ENCODE data around the gene FXYD2. TPM values are rescaled to one million over a fixed set of nuclear protein-coding genes. Genes with fewer than 3 reads are reported as not detected.

FXYD2 gene
- total and polyA plus RNA-seq, 9 donors = 1.7 to 23.1 (median 10.5) TPM

DNA sequence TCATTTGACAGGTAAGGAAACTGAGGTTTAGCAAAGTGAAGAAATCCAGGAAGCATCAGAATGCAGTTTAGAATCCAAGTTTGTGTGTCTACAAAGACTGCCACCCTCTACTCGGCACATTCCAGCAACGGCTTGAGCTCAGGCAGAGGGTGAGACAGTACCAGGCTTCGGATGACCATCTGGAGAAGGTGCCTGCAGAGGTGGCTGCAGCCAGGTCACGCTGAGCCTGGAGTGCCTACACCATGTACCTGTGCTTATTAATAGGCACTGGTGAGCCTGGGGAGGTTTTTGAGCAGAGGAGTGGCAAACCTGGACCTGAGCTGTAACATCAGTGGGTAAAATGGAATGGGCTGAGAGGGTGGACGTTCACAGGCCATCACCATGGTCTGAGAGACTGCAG, 47.2 kb upstream of the FXYD2 start:
- WGBS, 3 donors = 75 to 81% (median 79%) methylated on average over 5 of the region's 5 CpGs
- H3K4me1 ChIP-seq (ENCODE audit: insufficient read depth) = peaks cover 37% of the 10 kb centered on the region
- no peak overlapping the region for H3K4me3 ChIP-seq
- DNase-seq = no peak
- peak overlapping the region in 1 of 2 donors; percentile 61 for H3K27ac ChIP-seq
- no peaks in the 10 kb centered on the region for H3K36me3 ChIP-seq
- TF ChIP-seq POLR2A (IDR thresholded peaks at IDR 0.05) = no peak
- H3K27me3 ChIP-seq = no peaks in the 10 kb centered on the region
- H3K9me3 ChIP-seq = no peaks in the 10 kb centered on the region
- intact Hi-C loops (cut with DNase I) = no loop called here

DNA sequence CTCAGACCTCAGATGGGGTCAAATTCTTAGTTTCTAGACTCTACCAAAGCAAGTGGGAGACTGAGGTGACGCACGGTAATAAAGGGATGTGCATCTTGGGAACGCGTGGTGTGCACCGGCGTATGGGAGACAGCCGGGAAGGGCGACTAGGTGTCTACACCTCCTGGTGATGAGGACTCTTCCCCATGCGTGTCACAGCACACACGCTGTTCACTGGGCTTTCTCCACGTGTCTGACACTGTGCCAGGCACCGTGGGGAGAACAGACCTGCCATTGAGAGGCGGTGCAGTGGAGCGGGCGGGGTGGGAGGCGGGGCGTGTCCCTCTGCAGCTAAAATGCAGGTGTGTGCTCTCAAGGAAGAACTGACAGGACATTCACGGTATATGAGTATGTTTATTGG, 46.6 kb upstream of the FXYD2 start:
- no peaks in the 10 kb centered on the region for H3K36me3 ChIP-seq
- H3K27ac ChIP-seq = peak overlapping the region in 1 of 2 donors; percentile 61
- no peaks in the 10 kb centered on the region for H3K9me3 ChIP-seq
- TF ChIP-seq EP300 (IDR thresholded peaks at IDR 0.05) (no peak), POLR2A (IDR thresholded peaks at IDR 0.05) (no peak)
- H3K4me1 ChIP-seq (ENCODE audit: insufficient read depth) = peaks cover 41% of the 10 kb centered on the region
- no peak for DNase-seq
- WGBS, 3 donors = 82 to 90% (median 87%) methylated on average over 18 of the region's 18 CpGs
- H3K4me3 ChIP-seq = no peak overlapping the region
- H3K27me3 ChIP-seq = no peaks in the 10 kb centered on the region
- intact Hi-C loops (cut with DNase I) = no loop called here

DNA sequence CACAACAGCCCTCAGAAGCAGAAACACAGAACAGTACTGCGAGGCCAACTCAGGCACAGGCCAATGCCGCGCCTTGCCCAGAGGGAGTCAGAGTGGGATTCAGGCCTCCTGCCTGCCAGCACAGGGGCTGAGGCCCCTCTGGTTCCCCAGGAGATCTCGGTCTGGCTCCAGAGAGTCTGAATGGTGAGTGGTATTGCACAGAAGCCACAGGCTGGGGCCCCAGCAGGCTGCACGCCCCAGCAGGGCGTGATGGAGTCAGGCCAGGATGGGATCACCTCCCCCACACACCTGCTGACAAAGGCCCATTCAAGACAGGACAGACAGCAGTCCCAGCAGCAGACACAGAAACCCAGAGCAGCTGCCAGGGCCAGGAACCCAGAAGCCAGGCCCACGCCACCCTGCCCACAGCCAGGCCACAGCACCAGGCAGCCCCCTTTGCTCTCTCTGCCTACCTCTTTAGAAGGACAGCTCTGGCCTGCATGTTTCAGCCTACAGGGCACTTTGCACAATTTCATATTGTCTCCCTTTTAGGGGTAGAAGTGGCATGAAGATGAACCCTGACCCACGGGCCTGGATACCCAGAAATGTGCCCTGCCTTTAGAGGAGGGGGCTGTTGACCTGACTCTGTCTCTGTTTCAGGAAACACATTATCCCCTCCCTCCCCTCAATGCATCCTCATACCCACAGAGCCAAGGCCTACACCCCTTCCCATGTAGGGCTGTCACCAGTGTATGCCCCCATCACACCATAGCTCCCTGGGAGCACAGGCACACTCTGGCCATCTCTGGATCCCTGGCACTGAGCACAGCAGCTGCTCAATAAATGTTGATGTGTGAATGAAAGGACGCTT, 45.8 kb upstream of the FXYD2 start:
- H3K36me3 ChIP-seq = no peaks in the 10 kb centered on the region
- no peak overlapping the region for H3K4me3 ChIP-seq
- intact Hi-C loops (cut with DNase I) = no loop called here
- no peak for TF ChIP-seq POLR2A (IDR thresholded peaks at IDR 0.05)
- TF ChIP-seq, protein P1, sequence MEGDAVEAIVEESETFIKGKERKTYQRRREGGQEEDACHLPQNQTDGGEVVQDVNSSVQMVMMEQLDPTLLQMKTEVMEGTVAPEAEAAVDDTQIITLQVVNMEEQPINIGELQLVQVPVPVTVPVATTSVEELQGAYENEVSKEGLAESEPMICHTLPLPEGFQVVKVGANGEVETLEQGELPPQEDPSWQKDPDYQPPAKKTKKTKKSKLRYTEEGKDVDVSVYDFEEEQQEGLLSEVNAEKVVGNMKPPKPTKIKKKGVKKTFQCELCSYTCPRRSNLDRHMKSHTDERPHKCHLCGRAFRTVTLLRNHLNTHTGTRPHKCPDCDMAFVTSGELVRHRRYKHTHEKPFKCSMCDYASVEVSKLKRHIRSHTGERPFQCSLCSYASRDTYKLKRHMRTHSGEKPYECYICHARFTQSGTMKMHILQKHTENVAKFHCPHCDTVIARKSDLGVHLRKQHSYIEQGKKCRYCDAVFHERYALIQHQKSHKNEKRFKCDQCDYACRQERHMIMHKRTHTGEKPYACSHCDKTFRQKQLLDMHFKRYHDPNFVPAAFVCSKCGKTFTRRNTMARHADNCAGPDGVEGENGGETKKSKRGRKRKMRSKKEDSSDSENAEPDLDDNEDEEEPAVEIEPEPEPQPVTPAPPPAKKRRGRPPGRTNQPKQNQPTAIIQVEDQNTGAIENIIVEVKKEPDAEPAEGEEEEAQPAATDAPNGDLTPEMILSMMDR (IDR thresholded peaks at IDR 0.05) = no peak
- no peak for TF ChIP-seq EP300 (IDR thresholded peaks at IDR 0.05)
- H3K27ac ChIP-seq = peak overlapping the region in 1 of 2 donors; percentile 42
- peaks cover 40% of the 10 kb centered on the region for H3K4me1 ChIP-seq (ENCODE audit: insufficient read depth)
- no peak for DNase-seq
- WGBS, 3 donors = 77 to 90% (median 87%) methylated on average over 9 of the region's 9 CpGs
- no peaks in the 10 kb centered on the region for H3K27me3 ChIP-seq
- no peaks in the 10 kb centered on the region for H3K9me3 ChIP-seq

DNA sequence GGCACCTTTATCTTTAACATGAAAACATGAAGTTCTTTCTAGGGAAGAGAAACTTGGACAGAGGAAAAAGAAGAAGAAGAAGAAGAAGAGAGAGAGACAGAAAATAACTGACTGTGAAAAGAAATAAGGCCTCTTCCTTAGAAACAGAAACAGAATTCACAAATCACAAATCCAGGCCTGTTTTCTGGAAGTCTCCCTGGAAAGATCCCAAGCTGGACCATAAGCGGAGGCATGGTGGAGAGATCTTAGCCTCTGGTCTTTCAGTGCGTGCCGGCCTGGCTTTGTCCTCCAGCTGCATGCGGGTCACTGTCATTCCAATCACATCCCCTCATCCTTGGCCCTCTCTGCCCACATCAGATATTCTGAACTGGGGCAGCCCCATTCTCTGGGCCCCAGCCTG, 45.1 kb upstream of the FXYD2 start:
- no peak overlapping the region for H3K4me3 ChIP-seq
- DNase-seq = no peak
- H3K27me3 ChIP-seq = no peaks in the 10 kb centered on the region
- WGBS, 3 donors = 37 to 59% (median 39%) methylated on average over 3 to 4 of the region's 4 CpGs
- H3K27ac ChIP-seq = peak overlapping the region in 1 of 2 donors; percentile 40
- peaks cover 36% of the 10 kb centered on the region for H3K4me1 ChIP-seq (ENCODE audit: insufficient read depth)
- intact Hi-C loops (cut with DNase I) = no loop called here
- TF ChIP-seq EP300 (IDR thresholded peaks at IDR 0.05) (no peak), POLR2A (IDR thresholded peaks at IDR 0.05) (no peak)
- TF ChIP-seq, protein P1 (IDR thresholded peaks at IDR 0.05) = no peak
- no peaks in the 10 kb centered on the region for H3K9me3 ChIP-seq
- no peaks in the 10 kb centered on the region for H3K36me3 ChIP-seq

DNA sequence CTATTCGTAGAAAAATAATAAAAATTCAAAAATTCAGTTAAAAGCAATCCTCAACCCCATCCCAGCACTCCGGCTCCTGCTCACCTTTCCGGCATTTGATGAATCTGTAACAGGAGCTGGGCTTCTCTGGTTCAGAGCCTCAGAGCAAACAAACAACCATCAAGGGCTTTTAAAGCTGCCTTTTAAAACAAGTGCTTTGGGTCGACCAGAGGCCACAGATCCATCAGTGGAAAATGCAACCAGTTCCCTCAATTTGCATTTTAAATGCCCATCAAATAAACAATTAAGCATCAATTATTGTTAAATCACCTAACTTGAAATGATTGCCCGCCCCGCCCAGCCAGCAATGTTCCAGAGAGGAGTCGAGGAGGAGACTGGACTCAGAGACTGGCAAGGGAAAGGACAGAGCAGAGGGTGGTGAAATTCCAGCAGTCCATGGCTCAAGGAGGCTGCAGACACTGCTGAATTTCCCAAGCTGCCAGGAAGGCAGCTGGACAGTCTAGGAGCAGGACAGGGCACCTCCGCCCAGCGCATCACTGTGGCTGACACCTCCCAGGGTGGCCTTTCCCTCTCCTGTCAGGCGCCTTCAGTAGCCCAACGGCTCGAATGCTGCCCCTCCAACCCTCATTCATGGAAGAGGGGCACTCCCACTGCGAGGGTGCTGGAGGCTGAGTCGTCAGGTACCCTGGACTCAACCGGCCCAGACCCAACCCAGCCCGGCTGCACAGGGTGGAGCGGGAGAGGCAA, 44.4 kb upstream of the FXYD2 start:
- Histone ChIP-seq H3K36me3 (no peaks in the 10 kb centered on the region), H3K9me3 (no peaks in the 10 kb centered on the region), H3K4me3 (no peak overlapping the region), H3K27me3 (no peaks in the 10 kb centered on the region), H3K27ac (peak overlapping the region in 1 of 2 donors; percentile 40), H3K4me1 (ENCODE audit: insufficient read depth) (peaks cover 36% of the 10 kb centered on the region)
- intact Hi-C loops (cut with DNase I) = no loop called here
- no peak for DNase-seq
- WGBS, 3 donors = 79 to 87% (median 82%) methylated on average over 17 of the region's 17 CpGs
- TF ChIP-seq, protein P1 (IDR thresholded peaks at IDR 0.05) = no peak
- TF ChIP-seq POLR2A (IDR thresholded peaks at IDR 0.05) = no peak
- TF ChIP-seq EP300 (IDR thresholded peaks at IDR 0.05) = no peak
